Immature natural killer cell (primary cell): ENCODE data around the gene ADAP1. TPM values are rescaled to one million over a fixed set of nuclear protein-coding genes. Genes with fewer than 3 reads are reported as not detected.

ENCODE experiments used
- DNase-seq, 3 donors: peaks; one replicate each; pipeline ENCODE4 v3.0.0; 2022; ENCODE audit warnings: mixed read lengths in 1 of 3
- H3K27ac Mint-ChIP-seq, 6 donors: one replicate each; pipeline ENCODE4 v1.8.0; 2020; ENCODE audit warnings: mixed read lengths in 6 of 6, mild to moderate bottlenecking in 5 of 6, inconsistent platforms in 4 of 6, moderate library complexity in 3 of 6
- H3K27me3 Mint-ChIP-seq, 3 donors: one replicate each; pipeline ENCODE4 v1.8.0; 2020 to 2021; ENCODE audit warnings: low read depth in 3 of 3, mild to moderate bottlenecking in 3 of 3, mixed read lengths in 3 of 3, moderate library complexity in 3 of 3, inconsistent platforms in 1 of 3
- H3K36me3 Mint-ChIP-seq, 3 donors: one replicate each; pipeline ENCODE4 v1.8.0; 2020; ENCODE audit warnings: mixed read lengths in 3 of 3, inconsistent platforms in 2 of 3, mild to moderate bottlenecking in 2 of 3
- H3K4me1 Mint-ChIP-seq, 2 donors: one replicate each; pipeline ENCODE4 v1.8.0; 2020; ENCODE audit warnings: inconsistent platforms in 2 of 2, mild to moderate bottlenecking in 2 of 2, mixed read lengths in 2 of 2, moderate library complexity in 1 of 2
- H3K4me3 Mint-ChIP-seq, 5 donors: one replicate each; pipeline ENCODE4 v1.8.0; 2020; ENCODE audit warnings: mild to moderate bottlenecking in 5 of 5, mixed read lengths in 5 of 5, inconsistent platforms in 3 of 5, moderate library complexity in 3 of 5
- H3K9me3 Mint-ChIP-seq, 6 donors: one replicate each; pipeline ENCODE4 v1.8.0; 2020; ENCODE audit warnings: mild to moderate bottlenecking in 6 of 6, mixed read lengths in 6 of 6, inconsistent platforms in 4 of 6, moderate library complexity in 3 of 6
- polyA plus RNA-seq, 3 donors: library from polyadenylated mRNA; unstranded; fragments of 300-500 nt; fragmentation: Illumina TruSeq; gene quantifications; one replicate each; pipeline ENCODE4 v1.2.3, GENCODE V29; 2021

ADAP1 gene
- polyA plus RNA-seq, 3 donors from 2014 or later: 49.7 to 72.1 (median 55.1) TPM

DNA sequence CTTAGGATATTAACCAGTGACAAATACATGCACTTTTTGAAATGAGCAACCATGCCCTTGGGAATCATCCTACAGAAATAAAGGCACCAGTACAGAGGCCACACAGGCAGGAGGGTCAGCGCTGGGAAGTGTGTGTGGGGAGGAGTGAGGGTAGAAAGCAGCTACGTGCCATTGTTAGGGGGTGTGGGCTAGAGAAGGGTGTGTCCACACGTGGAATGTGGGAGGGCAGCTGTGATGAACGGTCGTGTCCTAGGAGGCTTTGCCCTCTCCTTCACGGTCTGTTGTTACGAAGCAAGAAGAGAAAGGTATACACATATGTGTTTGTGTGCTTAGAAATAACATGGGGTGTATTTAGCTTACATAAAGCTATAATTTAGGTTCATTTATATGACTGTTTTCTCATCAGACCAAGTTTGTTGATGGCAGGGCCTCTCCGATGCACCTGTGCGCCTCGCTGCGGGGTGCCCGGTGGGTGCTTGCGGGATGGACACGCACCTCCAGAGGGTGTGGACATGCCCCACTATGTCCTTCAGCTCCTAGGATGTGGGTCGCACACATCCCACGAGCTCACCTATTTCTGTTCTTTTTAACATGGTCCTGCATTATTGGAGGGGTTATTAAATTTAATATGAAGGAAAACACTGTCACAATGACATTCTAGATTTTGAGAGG lies 95.0 kb downstream of the ADAP1 start:
- H3K9me3 Mint-ChIP-seq: no peaks in the 10 kb centered on the region
- H3K27me3 Mint-ChIP-seq: peaks cover 0 to 2% (median 0%) of the 10 kb centered on the region in 3 donors
- no peak overlapping the region for H3K4me3 Mint-ChIP-seq
- H3K36me3 Mint-ChIP-seq: peaks cover 36 to 43% (median 43%) of the 10 kb centered on the region in 3 donors
- no peaks in the 10 kb centered on the region for H3K4me1 Mint-ChIP-seq
- H3K27ac Mint-ChIP-seq: no peak overlapping the region
- no peak for DNase-seq

DNA sequence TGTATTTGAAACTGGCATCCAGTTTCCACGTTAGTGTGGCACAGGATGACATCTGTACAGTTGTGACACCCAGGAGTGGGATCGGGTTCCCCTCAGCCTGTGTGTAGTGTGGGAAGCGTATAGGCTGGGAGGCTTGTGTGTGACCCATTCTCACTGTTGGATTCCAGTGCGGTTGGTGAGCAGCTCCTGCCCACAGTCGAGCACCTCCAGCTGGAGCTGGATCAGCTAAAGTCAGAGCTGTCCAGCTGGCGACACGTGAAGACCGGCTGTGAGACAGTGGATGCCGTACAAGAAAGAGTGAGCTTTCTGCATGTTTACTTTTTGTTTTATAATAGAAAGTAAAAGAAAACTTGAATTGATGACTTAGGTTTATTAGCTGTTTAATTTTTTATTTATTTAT lies 96.8 kb downstream of the ADAP1 start:
- Mint-ChIP-seq H3K4me3 (no peak overlapping the region), H3K4me1 (no peaks in the 10 kb centered on the region), H3K9me3 (no peaks in the 10 kb centered on the region), H3K27ac (no peak overlapping the region), H3K27me3 (peaks cover 0 to 2% (median 0%) of the 10 kb centered on the region in 3 donors), H3K36me3 (peaks cover 39 to 50% (median 39%) of the 10 kb centered on the region in 3 donors)
- no peak for DNase-seq

DNA sequence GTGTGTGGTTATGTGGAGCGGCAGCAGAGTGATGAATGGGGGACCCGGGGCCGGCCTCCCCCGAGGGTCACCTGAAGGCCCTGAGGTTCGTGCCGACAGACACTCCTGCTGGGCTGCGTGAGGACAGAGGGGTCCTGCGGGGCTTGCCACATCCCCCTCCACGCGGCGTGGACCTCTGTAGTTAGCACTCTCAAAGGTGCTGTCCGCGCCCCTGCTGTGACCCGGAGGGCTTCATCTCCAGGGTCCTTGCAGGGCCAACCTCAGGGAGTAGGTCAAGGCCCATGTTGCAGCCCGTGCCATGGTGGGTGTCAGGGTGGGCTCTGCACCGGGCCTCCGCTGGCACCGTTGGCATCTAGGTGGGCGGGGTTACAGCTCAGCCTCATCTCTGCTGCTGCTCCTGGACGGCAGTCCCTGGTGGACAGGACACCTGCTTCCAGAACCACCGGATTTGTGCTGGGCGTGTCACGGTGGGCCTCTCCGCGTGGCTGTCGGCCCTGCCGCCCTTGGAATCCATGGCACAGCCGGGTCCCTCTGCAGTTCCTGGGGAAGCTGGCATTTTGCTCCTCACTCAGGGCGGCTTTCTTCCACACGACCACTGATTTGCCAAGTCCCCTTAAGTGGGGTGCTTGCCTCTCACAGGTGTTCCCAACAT lies 97.9 kb downstream of the ADAP1 start:
- Mint-ChIP-seq H3K4me1 (no peaks in the 10 kb centered on the region), H3K27ac (no peak overlapping the region), H3K27me3 (peaks cover 0 to 2% (median 0%) of the 10 kb centered on the region in 3 donors), H3K36me3 (peaks cover 30 to 51% (median 32%) of the 10 kb centered on the region in 3 donors), H3K4me3 (no peak overlapping the region), H3K9me3 (no peaks in the 10 kb centered on the region)
- DNase-seq: no peak

DNA sequence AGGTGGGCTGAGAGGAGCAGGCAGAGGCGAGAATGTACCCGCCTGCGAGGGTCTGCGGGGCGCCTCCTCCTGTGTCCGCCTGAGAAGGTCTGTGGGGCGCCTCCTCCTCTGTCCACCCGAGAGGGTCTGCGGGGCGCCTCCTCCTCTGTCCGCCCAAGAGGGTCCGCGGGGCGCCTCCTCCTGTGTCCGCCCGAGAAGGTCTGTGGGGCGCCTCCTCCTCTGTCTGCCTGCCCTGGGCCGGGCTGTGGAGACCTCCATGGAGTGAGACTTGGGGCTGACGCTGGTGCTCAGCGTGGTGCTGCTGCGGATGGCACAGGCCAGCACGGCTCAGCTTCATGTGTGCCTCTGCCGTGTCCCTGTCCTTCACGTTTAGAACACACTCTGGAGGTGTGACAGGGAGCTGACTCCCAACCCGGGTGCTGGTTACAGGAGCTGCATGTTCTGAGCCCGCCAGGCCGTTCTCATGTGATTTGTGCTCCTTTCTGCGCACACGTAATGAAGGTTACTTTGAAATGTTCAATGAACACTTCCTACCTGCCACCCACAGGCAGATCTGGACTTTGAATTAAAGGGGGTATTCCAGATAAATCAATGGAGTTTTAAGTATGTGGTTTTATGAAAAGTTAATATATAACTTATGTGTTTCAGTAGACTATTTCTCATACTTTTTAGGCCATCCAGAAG lies 98.7 kb downstream of the ADAP1 start:
- Mint-ChIP-seq H3K27me3 (peaks cover 0 to 2% (median 0%) of the 10 kb centered on the region in 3 donors), H3K4me1 (no peaks in the 10 kb centered on the region), H3K9me3 (no peaks in the 10 kb centered on the region), H3K27ac (no peak overlapping the region), H3K4me3 (no peak overlapping the region), H3K36me3 (peaks cover 23 to 45% (median 26%) of the 10 kb centered on the region in 3 donors)
- DNase-seq: no peak

DNA sequence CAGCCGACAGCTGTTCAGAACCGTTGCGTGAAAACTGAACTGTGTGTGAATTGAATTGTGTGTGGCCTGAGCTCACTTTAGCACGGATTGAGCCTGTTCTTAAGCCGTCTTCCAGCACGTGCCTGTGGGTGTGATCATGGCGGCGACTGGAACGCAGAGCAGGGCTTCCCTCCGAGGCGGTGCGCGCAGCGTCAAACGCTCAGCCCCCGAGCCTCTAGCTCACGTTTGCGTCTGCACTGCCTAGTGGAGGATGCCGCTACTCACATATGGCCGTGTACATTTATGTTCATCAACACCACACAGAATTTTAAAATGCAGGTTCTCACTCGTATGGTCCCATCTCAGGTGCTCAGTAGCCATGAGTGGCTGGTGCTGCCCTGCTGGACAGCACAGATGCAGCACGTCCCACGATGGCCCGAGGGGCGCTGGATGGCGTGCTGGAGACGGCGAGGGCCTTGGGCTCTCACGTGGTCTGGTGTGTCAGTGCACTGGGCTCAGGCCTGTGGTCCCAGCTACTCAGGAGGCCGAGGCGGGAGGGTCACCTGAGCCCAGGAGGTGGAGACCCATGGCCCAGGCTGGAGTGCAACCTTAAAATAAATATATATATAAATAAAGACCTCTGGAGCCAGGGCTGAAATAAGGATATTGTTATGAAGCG lies 100.2 kb downstream of the ADAP1 start:
- no peak for DNase-seq
- Mint-ChIP-seq H3K4me1 (no peaks in the 10 kb centered on the region), H3K9me3 (no peaks in the 10 kb centered on the region), H3K27me3 (peaks cover 0 to 2% (median 0%) of the 10 kb centered on the region in 3 donors), H3K27ac (no peak overlapping the region), H3K36me3 (peaks cover 22 to 38% (median 27%) of the 10 kb centered on the region in 3 donors), H3K4me3 (no peak overlapping the region)

DNA sequence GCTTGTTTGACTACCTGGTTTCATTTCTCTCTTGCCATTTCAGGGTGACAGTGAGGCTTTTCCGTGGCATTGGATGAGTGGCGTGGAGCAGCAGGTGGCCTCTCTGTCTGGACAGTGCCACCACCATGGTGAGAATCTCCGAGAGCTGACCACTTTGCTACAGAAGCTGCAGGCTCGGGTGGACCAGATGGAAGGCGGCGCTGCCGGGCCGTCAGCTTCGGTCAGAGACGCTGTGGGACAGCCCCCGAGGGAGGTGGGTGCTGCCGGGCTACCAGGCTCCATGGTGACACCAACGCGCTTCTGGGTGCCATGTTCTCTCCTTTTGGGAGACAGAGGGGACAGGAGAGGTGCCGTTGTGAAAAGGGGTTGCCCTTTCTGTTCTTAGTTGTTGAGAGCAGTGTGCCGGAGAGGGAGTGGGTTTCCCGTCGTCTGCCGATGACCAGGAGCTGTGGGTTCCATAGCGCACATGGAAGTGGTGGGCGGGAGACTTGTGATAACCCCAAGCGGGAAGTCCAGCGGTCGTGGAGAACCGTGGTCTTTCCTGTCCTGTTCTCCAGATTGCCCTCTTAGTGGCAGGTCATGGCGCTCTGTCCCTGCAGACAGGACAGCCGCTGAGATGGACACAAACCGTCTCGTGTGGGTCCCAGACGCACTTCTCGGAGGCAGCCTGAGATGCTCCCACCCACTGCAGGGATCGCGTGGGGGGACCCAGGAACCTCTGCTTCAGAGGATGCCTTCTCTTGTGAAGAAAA lies 100.9 kb downstream of the ADAP1 start:
- peaks cover 0 to 2% (median 0%) of the 10 kb centered on the region in 3 donors for H3K27me3 Mint-ChIP-seq
- no peak overlapping the region for H3K4me3 Mint-ChIP-seq
- no peaks in the 10 kb centered on the region for H3K9me3 Mint-ChIP-seq
- peaks cover 22 to 39% (median 27%) of the 10 kb centered on the region in 3 donors for H3K36me3 Mint-ChIP-seq
- no peak for DNase-seq
- no peak overlapping the region for H3K27ac Mint-ChIP-seq
- H3K4me1 Mint-ChIP-seq: no peaks in the 10 kb centered on the region

DNA sequence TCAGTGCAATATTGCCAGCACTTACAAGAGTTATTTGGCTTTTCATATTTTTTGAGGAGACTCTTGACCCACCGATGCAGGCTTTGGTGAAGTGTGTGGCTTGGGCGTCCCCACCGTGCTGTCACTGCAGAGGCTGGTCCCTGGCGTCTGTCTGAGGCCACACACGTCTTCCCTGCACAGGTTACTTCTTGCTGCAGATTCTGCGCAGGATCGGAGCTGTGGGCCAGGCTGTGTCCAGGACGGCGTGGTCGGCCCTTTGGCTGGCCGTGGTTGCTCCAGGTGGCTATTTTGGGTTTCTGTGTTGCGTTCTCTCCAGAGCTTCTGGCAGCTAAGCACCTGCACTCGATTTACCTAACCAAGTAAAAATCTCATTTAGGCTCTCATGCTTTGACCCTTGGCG lies 103.3 kb downstream of the ADAP1 start:
- Mint-ChIP-seq H3K4me3 (no peak overlapping the region), H3K4me1 (no peaks in the 10 kb centered on the region), H3K27me3 (peaks cover 0 to 2% (median 0%) of the 10 kb centered on the region in 3 donors), H3K9me3 (no peaks in the 10 kb centered on the region), H3K27ac (no peak overlapping the region), H3K36me3 (peaks cover 18 to 35% (median 23%) of the 10 kb centered on the region in 3 donors)
- DNase-seq: no peak

DNA sequence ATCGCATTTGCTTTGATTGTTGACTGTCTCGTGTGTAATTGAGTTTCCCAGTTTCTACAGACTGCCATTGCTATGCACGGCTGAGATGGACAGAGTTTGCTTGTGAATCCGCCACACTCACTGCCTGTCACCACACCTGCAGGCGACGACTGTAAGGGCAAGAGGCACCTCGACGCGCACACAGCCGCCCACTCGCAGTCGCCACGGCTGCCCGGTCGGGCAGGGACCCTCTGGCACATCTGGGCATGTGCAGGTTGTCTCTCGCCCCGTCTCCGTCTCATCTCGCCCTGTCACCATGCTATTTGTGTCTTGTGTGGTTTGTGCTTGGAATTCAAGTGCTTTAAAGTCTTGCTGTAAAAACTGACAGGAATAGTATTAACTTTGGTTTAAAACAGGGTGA lies 104.7 kb downstream of the ADAP1 start:
- Mint-ChIP-seq H3K9me3 (no peaks in the 10 kb centered on the region), H3K36me3 (peaks cover 22 to 43% (median 28%) of the 10 kb centered on the region in 3 donors), H3K27ac (no peak overlapping the region), H3K27me3 (peaks cover 0 to 2% (median 0%) of the 10 kb centered on the region in 3 donors), H3K4me3 (no peak overlapping the region), H3K4me1 (no peaks in the 10 kb centered on the region)
- DNase-seq: no peak

DNA sequence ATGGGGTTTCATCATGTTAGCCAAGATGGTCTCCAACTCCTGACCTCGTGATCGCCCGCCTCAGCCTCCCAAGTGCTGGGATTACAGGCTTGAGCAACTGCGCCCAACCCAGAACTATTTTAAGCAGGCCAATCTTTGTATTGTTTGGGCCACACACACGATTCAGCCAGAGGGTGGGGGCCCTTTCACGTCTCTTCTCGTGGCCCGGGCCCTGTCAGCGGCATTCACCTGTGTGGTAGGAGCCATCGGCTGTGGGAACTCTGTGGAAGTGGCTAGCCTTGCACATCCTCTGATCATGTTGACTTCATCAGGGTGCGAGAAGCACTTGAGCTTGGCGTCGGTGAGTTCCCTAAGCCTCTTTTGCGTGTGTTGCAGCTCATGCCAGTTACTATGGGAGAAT lies 105.3 kb downstream of the ADAP1 start:
- no peak for DNase-seq
- Mint-ChIP-seq H3K4me1 (no peaks in the 10 kb centered on the region), H3K4me3 (no peak overlapping the region), H3K27me3 (peaks cover 0 to 2% (median 0%) of the 10 kb centered on the region in 3 donors), H3K9me3 (no peaks in the 10 kb centered on the region), H3K27ac (no peak overlapping the region), H3K36me3 (peaks cover 23 to 41% (median 28%) of the 10 kb centered on the region in 3 donors)

Other genes starting within 250 kb of the ADAP1 start
- gene DNAAF5, start 228.0 kb downstream of the ADAP1 start, polyA plus RNA-seq: 1 to 10 TPM in 2 of 3 donors, under 1 TPM in 1; 0.45 to 1.4 (median 1.3) TPM
- gene PRKAR1B, start 227.4 kb downstream of the ADAP1 start, polyA plus RNA-seq: 1 to 10 TPM; 3.0 to 6.1 (median 3.9) TPM
- gene SUN1, start 122.2 kb downstream of the ADAP1 start, polyA plus RNA-seq: 10 to 100 TPM; 19.3 to 31.5 (median 19.8) TPM
- gene GET4, start 78.1 kb downstream of the ADAP1 start, polyA plus RNA-seq: 10 to 100 TPM; 25.3 to 35.6 (median 25.5) TPM
- gene COX19, start 20.9 kb upstream of the ADAP1 start, polyA plus RNA-seq: 10 to 100 TPM; 12.7 to 24.0 (median 18.1) TPM
- gene CYP2W1, start 28.5 kb upstream of the ADAP1 start, polyA plus RNA-seq: not detected
- 1 to 10 TPM in 2 of 3 donors, not detected in 1; 1.1 to 1.9 TPM for gene GPR146, start 89.9 kb upstream of the ADAP1 start, polyA plus RNA-seq
- under 1 TPM in 2 of 3 donors, not detected in 1; 0.14 to 0.31 TPM for gene GPER1, start 133.4 kb upstream of the ADAP1 start, polyA plus RNA-seq
- gene ZFAND2A, start 205.5 kb upstream of the ADAP1 start, polyA plus RNA-seq: 100 to 1,000 TPM in 2 of 3 donors, 10 to 100 TPM in 1; 68.0 to 134 (median 114) TPM